Measurements from ENCODE around the gene LHPP. TPM values are rescaled to one million over a fixed set of nuclear protein-coding genes. Genes with fewer than 3 reads are reported as not detected.

Gene LHPP
- total RNA-seq, 1 experiment from 2014 or later = 6.6 TPM

DNA sequence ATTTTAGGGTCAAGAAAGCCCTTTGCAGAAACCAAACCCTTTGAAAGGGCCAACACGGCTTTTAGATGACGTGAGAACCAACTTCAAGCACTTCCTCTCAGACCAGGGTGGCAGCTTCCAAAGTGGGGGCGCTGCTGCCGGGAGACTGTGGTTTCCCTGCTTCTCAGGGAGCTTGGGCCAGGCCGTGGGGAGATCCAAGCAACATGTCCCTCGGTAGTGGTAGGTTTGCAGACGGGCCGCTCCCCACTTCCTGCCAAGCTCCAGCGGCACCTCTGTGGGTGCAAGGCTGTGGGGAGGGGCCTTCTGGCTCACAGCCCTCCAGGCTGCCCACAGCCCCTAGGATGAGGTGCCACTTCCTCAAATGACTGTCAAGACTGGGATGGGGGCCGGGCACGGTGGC, 150.1 kb downstream of the LHPP start:
- H3K9ac ChIP-seq (ENCODE audit: low read length) = no peak overlapping the region
- BruUV-seq (replicated peaks) = no TSS peak
- TF ChIP-seq EZH2phosphoT487 (IDR thresholded peaks at IDR 0.05; ENCODE audit: borderline replicate concordance, low read length) (no peak), EZH2 (IDR thresholded peaks at IDR 0.05; ENCODE audit: low read length, unreplicated experiment) (no peak), CTCF (conservative IDR thresholded peaks at IDR 0.05; ENCODE audit: low read depth, low read length) (no peak)
- H3K36me3 ChIP-seq (ENCODE audit: low read depth, low read length) = no peaks in the 10 kb centered on the region
- DNase-seq (no peak), ATAC-seq (no peak)
- no peak overlapping the region for H3K4me3 ChIP-seq (ENCODE audit: low read length)
- no peaks in the 10 kb centered on the region for H3K4me1 ChIP-seq (ENCODE audit: insufficient read depth, low read length)
- H3F3A ChIP-seq (ENCODE audit: low read length, unreplicated experiment) = no peaks in the 10 kb centered on the region
- no peaks in the 10 kb centered on the region for H3K79me2 ChIP-seq (ENCODE audit: low read length)
- H3K27me3 ChIP-seq (ENCODE audit: low read length) = no peaks in the 10 kb centered on the region
- no peak overlapping the region for H3K27ac ChIP-seq (ENCODE audit: low read length)
- intact Hi-C loops (cut with micrococcal nuclease) = no loop called here
- H3K9me2 ChIP-seq (replicated peaks; ENCODE audit: low read length) = no peaks in the 10 kb centered on the region
- H3K9me3 ChIP-seq (ENCODE audit: low read length) = no peaks in the 10 kb centered on the region
- CTCF ChIA-PET = no interaction called here
- H2AFZ ChIP-seq (ENCODE audit: low read length) = no peak overlapping the region
- H4K20me1 ChIP-seq (ENCODE audit: low read length) = no peaks in the 10 kb centered on the region
- POLR2A ChIA-PET (ENCODE audit: unreplicated experiment) = no interaction called here
- H3K4me2 ChIP-seq (ENCODE audit: low read length) = no peak overlapping the region

DNA sequence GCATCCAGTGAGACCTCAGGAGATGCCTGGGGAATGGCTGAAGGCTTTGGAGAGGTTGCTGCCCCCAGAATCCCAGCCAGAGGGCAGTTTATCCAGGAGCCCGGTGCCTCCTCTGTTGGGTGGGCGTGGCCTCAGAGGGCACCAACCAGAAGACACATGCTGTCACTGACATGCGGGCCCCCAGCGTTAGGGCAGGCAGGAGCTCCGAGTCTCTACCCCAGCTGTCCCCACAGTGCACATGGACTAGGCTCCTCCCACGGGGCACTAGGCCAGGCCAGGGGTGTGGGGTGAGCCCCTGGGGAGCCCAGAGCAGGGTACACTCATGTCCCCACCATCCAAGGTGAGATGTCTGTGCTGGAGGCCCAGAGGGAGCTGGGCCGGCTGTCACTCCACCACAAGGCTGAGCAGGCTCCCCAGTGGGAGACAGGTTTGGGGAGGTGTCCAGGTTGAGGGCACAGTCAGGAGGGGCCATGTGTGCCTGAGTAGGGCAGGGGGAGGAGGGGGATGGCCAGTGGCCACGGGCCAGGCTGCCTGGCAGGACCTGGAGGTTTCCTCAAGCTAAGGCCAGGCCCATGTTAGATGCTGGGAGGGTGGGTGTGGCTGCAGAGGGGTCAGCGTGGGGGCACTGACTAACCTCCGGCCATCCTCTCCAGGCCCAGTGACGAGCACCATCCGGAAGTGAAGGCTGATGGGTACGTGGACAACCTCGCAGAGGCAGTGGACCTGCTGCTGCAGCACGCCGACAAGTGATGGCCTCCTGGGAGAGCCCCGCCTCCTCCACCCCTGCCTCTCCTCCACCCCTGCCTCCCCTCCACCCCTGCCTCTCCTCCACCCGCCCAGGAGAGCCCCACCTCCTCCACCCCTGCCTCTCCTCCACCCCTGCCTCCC, 151.2 kb downstream of the LHPP start:
- H3K27me3 ChIP-seq (ENCODE audit: low read length) = no peaks in the 10 kb centered on the region
- no peaks in the 10 kb centered on the region for H3K79me2 ChIP-seq (ENCODE audit: low read length)
- H2AFZ ChIP-seq (ENCODE audit: low read length) = no peak overlapping the region
- H3K27ac ChIP-seq (ENCODE audit: low read length) = no peak overlapping the region
- no peaks in the 10 kb centered on the region for H3K36me3 ChIP-seq (ENCODE audit: low read depth, low read length)
- H3K9me3 ChIP-seq (ENCODE audit: low read length) = no peaks in the 10 kb centered on the region
- TF ChIP-seq EZH2 (IDR thresholded peaks at IDR 0.05; ENCODE audit: low read length, unreplicated experiment) (no peak), EZH2phosphoT487 (IDR thresholded peaks at IDR 0.05; ENCODE audit: borderline replicate concordance, low read length) (no peak), CTCF (conservative IDR thresholded peaks at IDR 0.05; ENCODE audit: low read depth, low read length) (no peak)
- no peaks in the 10 kb centered on the region for H3K4me1 ChIP-seq (ENCODE audit: insufficient read depth, low read length)
- H3K4me2 ChIP-seq (ENCODE audit: low read length) = no peak overlapping the region
- intact Hi-C loops (cut with micrococcal nuclease) = no loop called here
- ChIA-PET POLR2A (ENCODE audit: unreplicated experiment) (no interaction called here), CTCF (no interaction called here)
- BruUV-seq (replicated peaks) = no TSS peak
- no peaks in the 10 kb centered on the region for H4K20me1 ChIP-seq (ENCODE audit: low read length)
- DNase-seq (no peak), ATAC-seq (no peak; the same call in 1 of the 2 replicates)
- no peak overlapping the region for H3K9ac ChIP-seq (ENCODE audit: low read length)
- no peaks in the 10 kb centered on the region for H3F3A ChIP-seq (ENCODE audit: low read length, unreplicated experiment)
- no peak overlapping the region for H3K4me3 ChIP-seq (ENCODE audit: low read length)
- no peaks in the 10 kb centered on the region for H3K9me2 ChIP-seq (replicated peaks; ENCODE audit: low read length)

DNA sequence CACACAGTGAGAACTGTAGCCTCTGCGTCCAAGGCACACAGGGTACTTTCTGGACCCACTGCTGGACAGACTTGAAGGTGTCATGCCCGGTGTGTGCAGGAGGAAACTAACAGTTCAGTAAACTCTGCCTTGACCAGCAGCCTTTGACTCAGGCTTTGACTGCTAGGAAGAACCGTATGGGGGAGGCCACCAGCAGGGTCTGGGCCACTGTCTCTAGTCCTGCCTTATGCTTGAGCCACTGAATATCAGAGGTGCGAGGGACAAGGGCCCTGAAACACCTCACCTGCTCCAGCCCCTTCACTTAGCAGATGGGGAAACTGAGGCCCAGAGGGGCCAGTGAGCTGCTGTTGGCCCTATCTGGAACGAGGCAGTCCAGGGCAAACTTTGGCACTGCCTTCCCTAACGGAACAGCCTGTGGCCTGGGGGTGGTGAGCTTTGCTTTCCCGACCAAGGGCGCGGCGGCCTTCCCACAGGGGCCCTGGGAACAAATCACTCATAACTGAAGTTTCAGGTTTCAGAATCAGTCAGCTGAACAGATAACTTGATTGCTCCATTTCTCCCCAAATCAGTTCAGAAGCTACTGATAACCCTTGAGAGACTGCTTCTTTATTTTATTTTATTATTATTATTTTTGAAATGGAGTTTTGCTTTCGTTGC, 152.5 kb downstream of the LHPP start:
- Histone ChIP-seq H3K79me2 (ENCODE audit: low read length) (no peaks in the 10 kb centered on the region), H3K27me3 (ENCODE audit: low read length) (no peaks in the 10 kb centered on the region), H3K4me2 (ENCODE audit: low read length) (no peak overlapping the region), H2AFZ (ENCODE audit: low read length) (no peak overlapping the region), H3K36me3 (ENCODE audit: low read depth, low read length) (no peaks in the 10 kb centered on the region), H4K20me1 (ENCODE audit: low read length) (no peaks in the 10 kb centered on the region), H3K4me1 (ENCODE audit: insufficient read depth, low read length) (no peaks in the 10 kb centered on the region), H3K9me3 (ENCODE audit: low read length) (no peaks in the 10 kb centered on the region), H3K9ac (ENCODE audit: low read length) (no peak overlapping the region), H3K4me3 (ENCODE audit: low read length) (no peak overlapping the region), H3F3A (ENCODE audit: low read length, unreplicated experiment) (no peaks in the 10 kb centered on the region), H3K9me2 (replicated peaks; ENCODE audit: low read length) (no peaks in the 10 kb centered on the region), H3K27ac (ENCODE audit: low read length) (no peak overlapping the region)
- CTCF ChIA-PET = no interaction called here
- no TSS peak for BruUV-seq (replicated peaks)
- intact Hi-C loops (cut with micrococcal nuclease) = no loop called here
- POLR2A ChIA-PET (ENCODE audit: unreplicated experiment) = interaction anchor here (0.5 kb wide), 1 partner anchor 168 kb away, joined by 5 read pairs; no protein-coding TSS in a partner anchor
- TF ChIP-seq EZH2phosphoT487 (IDR thresholded peaks at IDR 0.05; ENCODE audit: borderline replicate concordance, low read length) (no peak), EZH2 (IDR thresholded peaks at IDR 0.05; ENCODE audit: low read length, unreplicated experiment) (no peak), CTCF (conservative IDR thresholded peaks at IDR 0.05; ENCODE audit: low read depth, low read length) (no peak)
- DNase-seq (no peak), ATAC-seq (no peak)
